ENCODE measurements around the gene SATB1. TPM values are rescaled to one million over a fixed set of nuclear protein-coding genes. Genes with fewer than 3 reads are reported as not detected.

The SATB1 gene
- total and polyA plus RNA-seq, 2 of the 8 experiments (the other 6 are each of a cell fraction or from before 2014, with no cell fraction given), result 18.8 to 28.0 TPM

DNA sequence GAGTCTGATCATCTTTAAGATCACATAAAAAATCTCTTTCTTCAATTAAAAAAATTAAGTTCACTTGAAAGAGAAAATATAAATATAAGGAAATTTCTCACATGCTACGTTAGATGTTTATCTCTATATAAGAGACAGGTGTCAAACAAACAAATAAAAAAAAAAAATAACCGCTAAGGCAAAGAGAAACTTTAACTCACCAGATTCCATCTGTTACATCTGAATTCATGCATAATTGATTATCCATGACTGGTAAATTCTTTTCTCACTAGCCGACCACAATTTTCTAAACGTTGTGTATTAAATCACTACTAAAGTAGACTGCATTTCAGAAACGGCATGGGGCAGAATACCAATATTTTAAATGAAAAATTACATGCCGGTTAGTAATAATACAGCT, 9.6 kb upstream of the SATB1 start (continued):
- TF ChIP-seq, protein P1, sequence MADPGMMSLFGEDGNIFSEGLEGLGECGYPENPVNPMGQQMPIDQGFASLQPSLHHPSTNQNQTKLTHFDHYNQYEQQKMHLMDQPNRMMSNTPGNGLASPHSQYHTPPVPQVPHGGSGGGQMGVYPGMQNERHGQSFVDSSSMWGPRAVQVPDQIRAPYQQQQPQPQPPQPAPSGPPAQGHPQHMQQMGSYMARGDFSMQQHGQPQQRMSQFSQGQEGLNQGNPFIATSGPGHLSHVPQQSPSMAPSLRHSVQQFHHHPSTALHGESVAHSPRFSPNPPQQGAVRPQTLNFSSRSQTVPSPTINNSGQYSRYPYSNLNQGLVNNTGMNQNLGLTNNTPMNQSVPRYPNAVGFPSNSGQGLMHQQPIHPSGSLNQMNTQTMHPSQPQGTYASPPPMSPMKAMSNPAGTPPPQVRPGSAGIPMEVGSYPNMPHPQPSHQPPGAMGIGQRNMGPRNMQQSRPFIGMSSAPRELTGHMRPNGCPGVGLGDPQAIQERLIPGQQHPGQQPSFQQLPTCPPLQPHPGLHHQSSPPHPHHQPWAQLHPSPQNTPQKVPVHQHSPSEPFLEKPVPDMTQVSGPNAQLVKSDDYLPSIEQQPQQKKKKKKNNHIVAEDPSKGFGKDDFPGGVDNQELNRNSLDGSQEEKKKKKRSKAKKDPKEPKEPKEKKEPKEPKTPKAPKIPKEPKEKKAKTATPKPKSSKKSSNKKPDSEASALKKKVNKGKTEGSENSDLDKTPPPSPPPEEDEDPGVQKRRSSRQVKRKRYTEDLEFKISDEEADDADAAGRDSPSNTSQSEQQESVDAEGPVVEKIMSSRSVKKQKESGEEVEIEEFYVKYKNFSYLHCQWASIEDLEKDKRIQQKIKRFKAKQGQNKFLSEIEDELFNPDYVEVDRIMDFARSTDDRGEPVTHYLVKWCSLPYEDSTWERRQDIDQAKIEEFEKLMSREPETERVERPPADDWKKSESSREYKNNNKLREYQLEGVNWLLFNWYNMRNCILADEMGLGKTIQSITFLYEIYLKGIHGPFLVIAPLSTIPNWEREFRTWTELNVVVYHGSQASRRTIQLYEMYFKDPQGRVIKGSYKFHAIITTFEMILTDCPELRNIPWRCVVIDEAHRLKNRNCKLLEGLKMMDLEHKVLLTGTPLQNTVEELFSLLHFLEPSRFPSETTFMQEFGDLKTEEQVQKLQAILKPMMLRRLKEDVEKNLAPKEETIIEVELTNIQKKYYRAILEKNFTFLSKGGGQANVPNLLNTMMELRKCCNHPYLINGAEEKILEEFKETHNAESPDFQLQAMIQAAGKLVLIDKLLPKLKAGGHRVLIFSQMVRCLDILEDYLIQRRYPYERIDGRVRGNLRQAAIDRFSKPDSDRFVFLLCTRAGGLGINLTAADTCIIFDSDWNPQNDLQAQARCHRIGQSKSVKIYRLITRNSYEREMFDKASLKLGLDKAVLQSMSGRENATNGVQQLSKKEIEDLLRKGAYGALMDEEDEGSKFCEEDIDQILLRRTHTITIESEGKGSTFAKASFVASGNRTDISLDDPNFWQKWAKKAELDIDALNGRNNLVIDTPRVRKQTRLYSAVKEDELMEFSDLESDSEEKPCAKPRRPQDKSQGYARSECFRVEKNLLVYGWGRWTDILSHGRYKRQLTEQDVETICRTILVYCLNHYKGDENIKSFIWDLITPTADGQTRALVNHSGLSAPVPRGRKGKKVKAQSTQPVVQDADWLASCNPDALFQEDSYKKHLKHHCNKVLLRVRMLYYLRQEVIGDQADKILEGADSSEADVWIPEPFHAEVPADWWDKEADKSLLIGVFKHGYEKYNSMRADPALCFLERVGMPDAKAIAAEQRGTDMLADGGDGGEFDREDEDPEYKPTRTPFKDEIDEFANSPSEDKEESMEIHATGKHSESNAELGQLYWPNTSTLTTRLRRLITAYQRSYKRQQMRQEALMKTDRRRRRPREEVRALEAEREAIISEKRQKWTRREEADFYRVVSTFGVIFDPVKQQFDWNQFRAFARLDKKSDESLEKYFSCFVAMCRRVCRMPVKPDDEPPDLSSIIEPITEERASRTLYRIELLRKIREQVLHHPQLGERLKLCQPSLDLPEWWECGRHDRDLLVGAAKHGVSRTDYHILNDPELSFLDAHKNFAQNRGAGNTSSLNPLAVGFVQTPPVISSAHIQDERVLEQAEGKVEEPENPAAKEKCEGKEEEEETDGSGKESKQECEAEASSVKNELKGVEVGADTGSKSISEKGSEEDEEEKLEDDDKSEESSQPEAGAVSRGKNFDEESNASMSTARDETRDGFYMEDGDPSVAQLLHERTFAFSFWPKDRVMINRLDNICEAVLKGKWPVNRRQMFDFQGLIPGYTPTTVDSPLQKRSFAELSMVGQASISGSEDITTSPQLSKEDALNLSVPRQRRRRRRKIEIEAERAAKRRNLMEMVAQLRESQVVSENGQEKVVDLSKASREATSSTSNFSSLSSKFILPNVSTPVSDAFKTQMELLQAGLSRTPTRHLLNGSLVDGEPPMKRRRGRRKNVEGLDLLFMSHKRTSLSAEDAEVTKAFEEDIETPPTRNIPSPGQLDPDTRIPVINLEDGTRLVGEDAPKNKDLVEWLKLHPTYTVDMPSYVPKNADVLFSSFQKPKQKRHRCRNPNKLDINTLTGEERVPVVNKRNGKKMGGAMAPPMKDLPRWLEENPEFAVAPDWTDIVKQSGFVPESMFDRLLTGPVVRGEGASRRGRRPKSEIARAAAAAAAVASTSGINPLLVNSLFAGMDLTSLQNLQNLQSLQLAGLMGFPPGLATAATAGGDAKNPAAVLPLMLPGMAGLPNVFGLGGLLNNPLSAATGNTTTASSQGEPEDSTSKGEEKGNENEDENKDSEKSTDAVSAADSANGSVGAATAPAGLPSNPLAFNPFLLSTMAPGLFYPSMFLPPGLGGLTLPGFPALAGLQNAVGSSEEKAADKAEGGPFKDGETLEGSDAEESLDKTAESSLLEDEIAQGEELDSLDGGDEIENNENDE (IDR thresholded peaks at IDR 0.05; ENCODE audit: insufficient replicate concordance, low read length), result no peak
- TF ChIP-seq RAD21 (IDR thresholded peaks at IDR 0.05 in 1 of 2, conservative IDR thresholded peaks at IDR 0.05 in 1 of 2; ENCODE audit: low read depth in 2 of 2, low read length in 2 of 2) (no peak), BRCA1 (IDR thresholded peaks at IDR 0.05; ENCODE audit: low read depth, low read length) (no peak), CBX5 (IDR thresholded peaks at IDR 0.05; ENCODE audit: low read depth, low read length) (no peak), TEAD4 (IDR thresholded peaks at IDR 0.05; ENCODE audit: low read depth, low read length) (no peak), CBX8 (IDR thresholded peaks at IDR 0.05; ENCODE audit: borderline replicate concordance, low read depth, low read length) (no peak), TAF1 (IDR thresholded peaks at IDR 0.05; ENCODE audit: low read depth, low read length) (no peak), SP2 (IDR thresholded peaks at IDR 0.05; ENCODE audit: low read length) (no peak), JUND (IDR thresholded peaks at IDR 0.05; ENCODE audit: low read length) (no peak), NRF1 (IDR thresholded peaks at IDR 0.05; ENCODE audit: low read depth, low read length) (no peak)

All from H1 (cell line).